ENCODE measurements around the gene SPOUT1.

- TF ChIP-seq CTCF (conservative IDR thresholded peaks at IDR 0.05) (no peak), ZFX (IDR thresholded peaks at IDR 0.05) (no peak)
Measured at GRCh38 chr9:128828719-128829452, 708 bp downstream of the SPOUT1 start.
